CD1c-positive myeloid dendritic cell (primary cell): Measurements from ENCODE around the gene SFSWAP.
"Not testable (repeated sequence)": the region's sequence is repeated elsewhere in the genome, so short reads cannot be mapped to it uniquely, and the experiment has no call there.

ENCODE experiments used
- DNase-seq: peaks from one replicate; pipeline ENCODE4 v3.0.0-alpha.2; 2016; ENCODE audit errors: extremely low spot score

SFSWAP gene

DNA sequence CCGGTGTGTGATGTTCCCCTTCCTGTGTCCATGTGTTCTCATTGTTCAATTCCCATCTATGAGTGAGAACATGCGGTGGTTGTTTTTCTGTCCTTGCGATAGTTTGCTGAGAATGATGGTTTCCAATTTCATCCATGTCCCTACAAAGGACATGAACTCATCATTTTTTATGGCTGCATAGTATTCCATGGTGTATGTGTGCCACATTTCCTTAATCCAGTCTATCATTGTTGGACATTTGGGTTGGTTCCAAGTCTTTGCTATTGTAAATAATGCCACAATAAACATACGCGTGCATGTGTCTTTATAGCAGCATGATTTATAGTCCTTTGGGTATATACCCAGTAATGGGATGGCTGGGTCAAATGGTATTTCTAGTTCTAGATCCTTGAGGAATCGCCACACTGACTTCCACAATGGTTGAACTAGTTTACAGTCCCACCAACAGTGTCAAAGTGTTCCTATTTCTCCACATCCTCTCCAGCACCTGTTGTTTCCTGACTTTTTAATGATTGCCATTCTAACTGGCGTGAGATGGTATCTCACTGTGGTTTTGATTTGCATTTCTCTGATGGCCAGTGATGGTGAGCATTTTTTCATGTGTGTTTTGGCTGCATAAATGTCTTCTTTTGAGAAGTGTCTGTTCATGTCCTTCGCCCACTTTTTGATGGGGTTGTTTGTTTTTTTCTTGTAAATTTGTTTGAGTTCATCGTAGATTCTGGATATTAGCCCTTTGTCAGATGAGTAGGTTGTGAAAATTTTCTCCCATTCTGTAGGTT lies 98.8 kb downstream of the SFSWAP start:
- DNase-seq: not testable (repeated sequence)

DNA sequence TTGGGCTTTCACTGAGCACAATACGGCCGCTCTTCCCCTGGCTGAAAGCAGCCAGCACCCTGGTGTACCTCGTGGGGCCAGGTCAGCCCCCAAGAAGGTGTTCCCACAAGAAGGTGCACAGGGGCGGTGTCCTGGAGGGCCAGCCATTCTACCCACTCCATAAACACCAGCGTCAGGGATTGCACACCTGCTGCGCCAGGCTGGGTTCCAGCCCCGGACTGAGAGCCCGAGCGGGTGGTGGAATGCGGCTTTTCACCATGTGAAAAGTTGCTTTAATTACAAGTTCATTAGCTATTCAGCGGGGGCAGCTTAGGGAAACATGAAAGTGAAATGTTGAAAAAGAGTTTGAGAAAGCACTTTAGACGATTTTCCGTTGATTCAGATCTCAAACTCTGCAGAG lies 99.8 kb downstream of the SFSWAP start:
- no peak for DNase-seq

DNA sequence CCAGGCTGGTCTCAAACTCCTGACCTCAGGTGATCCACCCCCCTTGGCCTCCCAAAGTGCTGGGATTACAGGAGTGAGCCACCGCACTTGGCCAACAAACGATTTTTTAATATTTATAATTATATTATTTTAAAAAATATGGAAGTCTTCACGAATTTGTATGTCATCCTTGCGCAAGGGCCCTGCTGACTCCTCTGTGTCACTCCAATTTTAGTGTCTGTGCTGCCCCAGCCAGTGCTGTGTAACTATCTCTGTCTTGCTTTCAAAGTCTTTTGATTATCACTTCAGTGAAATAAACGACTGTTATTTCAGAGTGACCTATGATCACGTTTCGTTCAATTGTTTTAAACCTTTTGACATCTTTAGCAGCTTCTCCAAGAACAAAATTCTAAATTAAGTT lies 104.2 kb downstream of the SFSWAP start:
- no peak for DNase-seq

DNA sequence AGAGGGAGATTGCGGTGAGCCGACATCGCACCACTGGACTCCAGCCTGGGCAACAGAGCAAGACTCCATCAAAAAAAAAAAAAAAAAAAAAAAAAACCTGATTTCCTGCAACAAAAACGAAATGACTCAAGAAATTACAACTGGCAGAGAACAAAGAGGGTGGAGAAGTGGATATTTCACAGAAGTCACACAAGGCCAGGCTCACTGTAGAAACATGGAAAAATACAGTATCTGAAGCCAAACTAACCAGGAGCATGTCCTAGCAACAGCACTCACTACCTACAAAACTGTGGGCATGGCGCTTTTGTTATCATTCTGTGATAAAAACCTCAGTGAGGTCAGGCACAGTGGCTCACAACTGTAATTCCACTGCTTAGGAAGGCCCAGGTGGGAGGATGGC lies 105.6 kb downstream of the SFSWAP start:
- no peak for DNase-seq

DNA sequence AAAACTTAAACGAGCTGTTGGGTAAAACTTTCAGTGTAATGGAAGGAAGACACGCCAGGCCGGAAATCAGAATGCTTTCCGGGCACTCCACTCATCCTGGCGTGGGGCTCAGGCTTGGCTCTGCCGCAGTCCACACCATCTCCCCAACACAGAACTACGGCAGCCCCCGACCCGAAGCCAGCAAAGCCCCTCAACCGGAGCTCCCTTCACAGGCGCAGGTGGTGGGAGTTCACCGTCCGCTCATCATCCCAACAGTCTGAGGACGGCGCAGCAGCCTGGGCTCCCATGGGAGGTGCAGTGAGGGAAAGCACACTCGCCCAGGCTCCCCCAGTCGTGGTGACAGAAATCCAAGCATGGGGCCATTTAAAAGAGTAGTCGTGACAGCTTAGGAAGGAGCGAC lies 106.4 kb downstream of the SFSWAP start:
- DNase-seq: no peak

DNA sequence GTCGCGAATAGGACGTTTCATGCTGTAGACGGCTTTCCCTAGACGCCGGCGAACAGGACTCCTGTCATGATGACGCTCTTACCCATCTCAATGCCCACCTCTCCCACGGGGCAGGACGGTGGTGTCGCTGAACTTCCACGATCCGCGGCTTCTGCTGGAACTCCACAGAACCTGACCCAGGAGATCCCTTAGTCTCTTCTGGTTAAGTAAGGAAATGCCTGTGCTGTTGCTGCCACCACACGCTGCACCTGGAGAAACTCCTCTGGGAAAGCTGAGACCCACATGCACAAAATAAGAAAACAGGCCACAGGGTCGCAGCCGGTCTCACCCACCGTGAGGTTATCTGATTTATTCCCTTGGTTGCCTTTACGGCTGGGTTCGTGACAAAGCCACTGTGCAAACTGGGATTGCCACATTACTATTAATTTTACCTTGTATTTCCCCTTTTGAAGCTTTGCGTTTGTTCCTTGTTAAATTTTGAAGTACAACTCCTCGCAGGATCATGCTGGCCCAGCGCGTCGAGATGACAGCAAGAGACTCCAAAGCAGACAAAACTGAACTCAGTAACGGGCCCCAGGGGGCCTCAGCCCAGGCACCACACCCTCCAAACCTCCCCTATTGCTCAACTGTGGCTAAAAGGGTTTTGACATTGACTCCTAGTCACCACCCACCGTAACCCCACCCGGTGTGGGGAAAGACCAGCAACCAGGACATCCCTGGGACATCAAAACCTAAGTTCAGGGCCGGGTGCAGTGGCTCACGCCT lies 108.1 kb downstream of the SFSWAP start:
- peak; percentile 52 for DNase-seq

DNA sequence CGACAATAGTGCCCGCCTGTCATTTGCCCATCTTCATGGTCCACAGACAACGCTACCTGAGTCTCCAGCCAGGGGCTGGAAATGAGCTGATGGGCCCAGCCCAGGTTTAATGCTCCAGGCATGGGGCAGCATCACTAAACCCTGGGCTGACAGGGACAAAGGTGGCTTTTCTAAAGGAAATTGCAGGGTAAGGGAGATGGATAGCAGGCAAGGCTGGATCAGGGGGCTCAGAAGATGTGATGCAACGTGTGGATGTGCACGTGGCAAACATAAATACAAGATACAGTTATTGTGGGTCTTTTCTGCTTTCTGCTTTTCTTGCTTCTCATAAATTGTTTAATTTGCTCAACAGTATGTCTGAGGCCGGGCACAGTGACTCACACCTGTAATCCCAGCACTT lies 113.6 kb downstream of the SFSWAP start:
- DNase-seq: no peak

DNA sequence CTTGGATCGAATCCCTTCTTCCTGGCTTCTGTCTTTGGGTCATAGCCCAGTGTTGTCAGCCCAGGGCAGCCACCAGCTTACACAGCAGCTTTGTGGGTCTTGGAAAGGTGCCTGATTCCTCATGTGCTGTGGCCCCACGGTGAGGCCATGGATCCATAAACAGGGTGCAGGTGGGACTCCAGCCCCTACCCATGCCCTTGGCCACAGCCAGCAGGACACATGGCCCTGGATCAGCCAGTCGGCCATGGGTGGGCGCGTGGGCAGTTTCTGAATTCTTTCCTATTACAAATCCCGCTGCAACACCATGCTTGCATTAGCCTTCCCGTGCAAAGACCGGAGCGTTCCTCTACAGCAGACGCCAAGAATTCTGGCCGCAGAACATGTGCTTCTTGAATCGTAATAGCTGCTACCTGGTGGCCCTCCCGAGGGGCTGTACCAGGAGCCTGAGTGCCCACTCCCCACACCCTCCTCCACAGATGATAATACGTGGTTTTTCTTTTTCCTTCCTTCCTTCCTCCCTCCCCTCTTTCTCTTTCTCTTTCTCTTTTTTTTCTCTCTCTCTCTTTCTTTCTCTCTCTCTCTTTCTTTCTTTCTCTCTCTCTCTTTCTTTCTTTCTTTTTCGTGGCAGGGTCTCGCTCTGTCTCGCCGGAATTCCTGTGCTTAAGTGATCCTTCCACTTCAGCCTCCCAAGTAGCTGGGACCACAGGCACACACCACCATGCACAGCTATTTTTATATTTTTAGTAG lies 114.4 kb downstream of the SFSWAP start:
- DNase-seq: no peak

DNA sequence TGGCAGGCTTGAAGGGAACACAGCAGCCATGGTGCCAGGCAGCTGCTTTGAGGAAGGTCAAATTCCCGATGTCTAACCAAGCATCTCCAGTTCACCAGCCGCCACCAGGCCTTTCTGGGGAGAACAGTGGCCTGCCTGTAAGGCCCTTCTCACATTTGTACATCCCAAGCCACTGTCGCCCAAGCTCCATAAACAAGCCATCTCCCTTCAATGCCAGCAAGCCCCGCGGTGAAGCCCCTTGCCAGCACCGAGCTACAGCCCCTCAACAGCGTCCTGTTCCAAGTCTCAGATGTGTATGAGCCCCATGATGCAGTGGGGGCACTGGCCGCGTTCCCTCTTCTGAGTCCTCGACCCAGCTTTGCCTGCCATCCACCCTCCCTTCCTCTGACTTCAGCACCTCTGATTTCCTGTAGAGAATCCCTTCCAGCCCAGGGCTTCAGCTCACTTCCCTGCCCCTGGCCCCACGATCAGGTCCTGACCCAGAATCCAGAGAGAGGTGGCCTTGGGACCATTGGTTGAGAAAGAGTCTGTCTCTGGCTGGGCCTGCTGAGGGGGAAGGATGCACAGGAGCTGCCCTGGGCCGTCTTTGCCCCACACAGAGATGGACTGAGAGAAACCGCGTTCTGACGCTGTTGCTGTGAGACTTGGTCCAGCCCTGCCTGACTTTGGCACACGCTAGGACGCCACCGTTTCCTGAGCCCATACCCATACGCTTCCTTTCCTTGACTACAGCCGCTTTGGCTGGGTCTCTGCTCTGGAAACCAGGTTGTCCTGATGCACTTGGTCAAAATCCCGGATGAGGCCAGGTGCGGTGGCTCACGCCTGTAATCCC lies 115.4 kb downstream of the SFSWAP start:
- DNase-seq: no peak

DNA sequence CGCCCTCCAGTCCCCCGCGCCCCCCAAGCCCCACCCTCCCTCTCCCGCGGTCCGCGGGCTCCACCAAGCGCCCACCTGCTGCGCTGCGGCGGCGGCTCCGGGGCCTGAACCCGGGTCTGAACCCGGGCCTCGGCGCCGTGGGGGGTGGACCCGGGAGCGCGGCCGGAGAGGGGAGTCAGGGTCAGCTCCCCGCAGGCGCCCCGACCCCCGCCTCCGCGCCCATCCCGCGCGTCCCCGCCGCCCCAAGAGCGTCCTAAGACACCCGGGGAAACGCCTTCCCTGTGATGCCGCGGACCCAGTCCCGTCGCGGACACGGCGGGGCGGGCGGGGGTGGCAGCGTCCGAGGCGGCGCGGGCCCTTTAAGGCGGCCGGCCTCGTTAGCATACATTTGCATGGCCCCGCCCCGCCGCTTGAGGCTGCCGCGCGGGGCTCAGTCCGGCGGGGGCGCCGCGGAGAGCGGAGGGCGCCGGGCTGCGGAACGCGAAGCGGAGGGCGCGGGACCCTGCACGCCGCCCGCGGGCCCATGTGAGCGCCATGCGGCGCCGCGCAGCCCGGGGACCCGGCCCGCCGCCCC lies 117.2 kb downstream of the SFSWAP start, which contains the start of gene MMP17:
MMP17 (plus strand) TSS at position 433 of the 574 bp plus-strand sequence; CDS start at position 535, 102 bp downstream.
- DNase-seq: peak; percentile 81

DNA sequence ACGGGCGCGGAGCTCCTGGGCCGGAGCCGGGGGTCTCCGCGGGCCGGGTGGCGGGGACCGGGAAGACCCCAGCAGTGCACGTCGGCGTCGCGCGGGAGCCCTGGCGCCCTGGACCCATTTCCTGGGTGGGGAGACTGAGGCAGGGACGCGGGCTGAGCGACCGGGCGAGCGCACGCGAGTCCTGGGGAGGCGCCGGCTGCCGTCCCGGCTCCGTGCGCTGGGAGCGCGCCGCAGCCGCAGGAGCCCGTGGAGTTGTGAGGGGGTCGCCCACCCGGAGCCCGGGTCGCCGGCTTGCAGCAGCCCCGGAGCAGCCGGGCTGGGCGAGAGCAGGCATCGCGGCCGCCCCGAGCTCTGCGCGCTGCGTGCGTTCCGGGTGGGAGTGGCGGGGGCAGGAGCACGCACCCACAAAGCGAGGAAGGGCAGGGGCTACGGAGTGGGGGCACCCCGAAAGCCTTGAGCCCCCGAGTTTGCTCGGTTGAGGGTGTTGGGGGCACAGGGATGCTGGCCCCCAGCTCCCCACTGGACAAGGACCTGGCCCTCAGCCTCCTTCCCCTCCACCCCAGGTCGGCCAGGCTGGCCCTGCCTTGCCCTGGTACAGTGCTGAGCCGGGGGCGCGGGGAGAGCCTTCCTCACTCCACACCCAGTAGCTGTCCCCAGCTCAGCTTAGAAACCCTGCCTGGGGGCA lies 117.9 kb downstream of the SFSWAP start:
- no peak for DNase-seq

DNA sequence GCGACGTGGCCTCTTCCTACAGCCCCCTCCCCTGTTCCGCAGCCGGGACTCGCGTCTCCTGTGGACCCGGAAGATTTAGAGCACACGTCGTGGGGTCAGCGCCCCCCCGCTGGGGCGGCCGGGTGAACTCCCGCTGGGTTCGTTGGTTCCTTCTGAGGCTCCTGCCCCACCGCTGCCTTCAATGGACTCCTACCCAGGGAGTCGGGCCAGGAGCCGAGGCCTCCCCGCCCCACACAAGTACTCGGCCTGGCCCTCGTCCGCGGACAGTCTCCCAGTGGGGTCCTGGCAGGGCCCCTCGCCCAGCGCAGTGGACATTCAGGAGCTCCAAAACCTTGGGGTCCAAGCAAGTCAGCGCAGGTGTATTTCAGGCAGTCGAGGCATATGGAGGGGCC lies 118.5 kb downstream of the SFSWAP start:
- DNase-seq: peak; percentile 35

DNA sequence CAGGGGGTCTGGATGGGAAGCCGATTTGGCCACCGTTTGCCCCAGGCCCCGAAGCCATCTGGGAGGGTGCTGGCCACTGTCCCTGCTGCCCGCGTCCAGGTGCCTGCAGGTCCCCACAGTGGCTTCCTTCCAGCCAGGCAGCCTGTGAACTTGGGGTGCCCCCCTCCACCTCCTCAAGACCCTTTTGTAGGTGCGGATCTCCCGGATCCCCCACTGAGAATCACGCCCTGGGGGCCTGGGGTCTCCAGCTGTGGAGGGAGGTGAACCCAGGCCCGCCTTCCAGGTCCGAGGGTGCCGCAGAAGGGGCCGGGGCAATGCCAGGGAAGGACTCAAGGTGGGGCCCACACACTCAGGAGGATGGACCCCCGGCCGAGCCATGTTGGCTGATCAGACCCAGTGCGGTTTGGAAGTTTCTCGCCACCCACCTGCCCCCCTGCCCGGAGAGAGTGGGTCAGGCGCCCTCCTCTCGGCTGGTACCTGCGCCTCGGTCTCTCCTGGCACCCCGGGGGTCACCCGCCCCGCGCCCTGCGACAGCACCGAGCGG lies 119.0 kb downstream of the SFSWAP start:
- no peak for DNase-seq

DNA sequence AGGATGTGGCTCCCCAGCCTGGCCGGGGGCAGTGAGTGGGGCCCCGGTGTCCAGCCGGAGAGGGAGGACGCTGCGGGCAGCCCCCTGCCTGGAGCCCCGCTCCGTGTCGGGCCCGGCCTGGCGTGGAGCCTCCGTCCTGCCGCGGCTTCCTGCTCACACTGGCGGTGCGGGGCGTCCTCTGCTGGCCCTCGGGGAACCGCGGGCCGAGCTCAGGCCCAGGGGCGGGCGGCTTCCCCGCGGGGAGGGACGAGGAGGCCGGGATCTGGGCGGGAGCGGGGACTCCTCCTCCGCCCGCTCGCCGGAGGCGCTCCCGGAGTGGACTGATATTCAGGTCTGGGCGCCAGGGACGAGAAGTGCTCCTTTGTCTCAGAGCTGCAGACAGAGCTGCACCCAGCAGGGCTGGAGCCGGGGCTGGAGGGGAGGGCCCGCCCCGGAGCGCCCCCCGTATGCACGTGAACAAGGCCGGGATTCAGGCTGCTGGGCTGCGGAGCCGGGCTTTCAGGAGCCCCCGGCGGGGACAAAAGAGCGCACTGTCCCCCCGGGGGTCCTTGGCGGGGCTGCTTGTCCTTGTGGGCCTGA lies 119.5 kb downstream of the SFSWAP start:
- peak; percentile 87 for DNase-seq

DNA sequence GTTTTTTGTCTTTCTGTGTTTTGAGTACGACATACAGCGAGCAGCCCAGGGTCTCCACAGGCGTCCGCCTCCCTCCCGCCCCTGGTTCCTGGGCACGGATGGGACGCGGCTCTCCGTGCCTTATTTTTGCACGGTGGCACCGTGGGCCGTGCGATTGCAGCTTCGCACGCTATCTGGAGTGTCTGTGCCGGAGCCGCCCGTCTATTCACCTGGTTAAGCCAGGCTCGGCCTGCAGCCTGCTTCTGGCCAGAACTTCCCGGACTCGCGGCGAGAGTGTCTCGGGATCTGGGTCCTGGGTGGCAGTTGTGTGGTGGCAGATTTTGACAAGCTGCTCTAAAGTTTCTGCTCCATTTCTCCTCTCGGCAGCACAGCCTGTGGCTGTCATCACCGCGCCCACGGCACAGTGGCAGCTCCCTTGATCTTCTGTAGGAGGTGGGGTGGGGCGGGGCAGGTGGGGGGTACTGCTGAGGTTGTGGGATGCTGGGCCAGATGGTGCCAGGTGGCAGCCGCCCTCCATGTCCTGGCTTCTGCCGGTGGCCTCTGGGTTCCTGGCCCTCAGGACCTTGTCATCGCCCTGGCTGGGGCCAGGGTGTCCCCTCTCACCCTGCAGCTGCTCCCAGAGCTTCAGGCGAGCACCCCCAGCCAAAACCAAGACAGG lies 120.2 kb downstream of the SFSWAP start:
- peak; percentile 40 for DNase-seq

DNA sequence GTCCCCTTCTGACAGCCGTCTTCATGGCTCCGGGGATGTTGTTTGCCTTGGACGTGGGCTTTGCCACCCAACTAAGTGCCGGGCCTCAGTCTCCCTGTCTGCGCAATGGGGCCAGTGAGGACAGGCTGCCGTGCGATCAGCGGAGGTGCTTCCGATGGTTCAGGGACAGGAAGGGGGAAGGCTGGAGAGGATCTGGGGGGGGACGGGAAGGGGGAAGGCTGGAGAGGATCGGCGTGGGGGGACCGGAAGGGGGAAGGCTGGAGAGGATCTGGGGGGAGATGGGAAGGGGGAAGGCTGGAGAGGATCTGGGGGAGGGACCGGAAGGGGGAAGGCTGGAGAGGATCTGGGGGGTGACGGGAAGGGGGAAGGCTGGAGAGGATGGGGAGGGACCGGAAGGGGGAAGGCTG lies 120.7 kb downstream of the SFSWAP start:
- DNase-seq: no peak

DNA sequence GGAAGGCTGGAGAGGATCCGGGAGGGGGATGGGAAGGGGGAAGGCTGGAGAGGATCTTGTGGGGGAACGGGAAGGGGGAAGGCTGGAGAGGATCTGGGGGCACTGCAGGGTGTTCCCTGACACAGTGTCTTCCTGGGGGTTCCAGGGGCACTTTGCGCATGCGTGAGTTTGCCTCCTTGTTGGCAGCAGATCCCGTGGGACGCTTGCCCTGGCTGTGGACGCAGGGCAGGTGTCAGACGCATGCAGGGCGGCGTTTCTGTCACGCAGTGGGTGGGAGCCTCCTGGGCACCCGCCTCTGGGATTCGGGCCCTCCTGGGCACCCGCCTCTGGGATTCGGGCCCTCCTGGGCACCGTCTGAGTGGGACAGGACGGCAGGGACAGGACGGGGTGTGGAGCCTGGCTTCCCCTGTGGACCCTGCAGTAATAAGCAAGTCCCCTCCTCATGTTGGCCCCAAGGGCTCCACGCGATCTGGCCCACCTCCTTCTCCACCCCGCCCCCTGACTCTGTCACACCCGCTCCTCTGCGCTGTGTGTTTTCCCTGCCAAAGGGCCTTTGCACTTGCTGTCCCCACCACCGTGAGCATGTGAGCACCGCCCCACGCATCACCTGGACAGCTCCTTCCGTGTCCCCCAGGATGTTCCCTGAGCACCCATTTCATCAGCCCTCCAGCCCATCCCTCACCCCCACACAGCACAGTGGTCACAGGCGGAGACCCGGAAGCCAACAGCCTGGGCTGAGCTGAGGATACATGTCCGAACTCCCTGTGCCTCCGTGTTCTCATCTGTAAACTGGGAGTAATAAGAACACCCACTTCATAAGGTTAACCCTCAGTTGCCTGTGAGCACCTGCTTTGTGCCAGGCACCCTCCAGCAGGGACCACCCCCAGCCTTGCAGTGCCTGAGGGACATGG lies 121.7 kb downstream of the SFSWAP start:
- no peak for DNase-seq

DNA sequence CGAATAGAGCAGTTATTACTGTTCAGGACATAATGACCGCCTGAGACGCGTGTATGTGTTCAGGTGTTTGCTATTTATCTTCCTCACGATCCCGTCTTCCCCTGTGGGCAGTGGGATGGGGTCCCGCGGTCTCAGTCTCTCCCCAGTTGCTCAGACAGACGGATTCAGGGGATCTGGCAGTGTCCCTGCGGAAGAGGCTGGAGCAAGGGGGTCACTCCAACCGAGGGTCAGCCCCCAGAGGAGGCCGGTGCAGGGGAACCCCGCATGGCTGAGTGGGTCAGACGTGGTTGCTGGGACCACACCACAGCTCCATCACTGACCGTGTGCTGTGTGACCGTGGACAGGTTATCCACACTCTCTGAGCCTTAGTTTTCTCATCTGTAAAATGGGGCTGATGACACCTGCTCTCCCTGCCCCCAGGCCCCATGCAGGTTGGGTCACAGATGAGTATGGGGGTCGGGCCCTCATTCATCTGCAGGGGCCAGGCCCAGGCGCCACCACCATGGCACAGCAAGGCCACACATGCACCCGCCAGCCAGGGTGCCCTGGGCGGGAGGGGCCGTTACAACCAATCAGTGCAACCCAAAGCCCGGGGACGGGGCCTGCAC lies 122.5 kb downstream of the SFSWAP start:
- no peak for DNase-seq
